Endodermal cell (in vitro differentiated cells): ENCODE measurements around the gene PRDM16. TPM values are rescaled to one million over a fixed set of nuclear protein-coding genes. Genes with fewer than 3 reads are reported as not detected.

Source experiments
- DNase-seq: peaks from one replicate; pipeline ENCODE4 v3.0.0-alpha.2; 2017
- H3K27ac ChIP-seq: 2 replicates; pipeline ENCODE4 v1.5.1; 2013; ENCODE audit warnings: mild to moderate bottlenecking, low read depth, low read length, moderate library complexity
- H3K27me3 ChIP-seq: 2 replicates; pipeline ENCODE4 v1.6.1; 2013; ENCODE audit warnings: mild to moderate bottlenecking, low read length, moderate library complexity; ENCODE audit not compliant: insufficient read depth, control insufficient read depth, poor library complexity, severe bottlenecking
- H3K36me3 ChIP-seq: 2 replicates; pipeline ENCODE4 v1.7.0; 2013; ENCODE audit warnings: mild to moderate bottlenecking, low read length, moderate library complexity; ENCODE audit not compliant: control insufficient read depth, insufficient read depth
- H3K4me1 ChIP-seq: one replicate; pipeline ENCODE4 v1.7.0; 2013; ENCODE audit warnings: low read length; ENCODE audit not compliant: control insufficient read depth, insufficient read depth
- H3K4me3 ChIP-seq: 2 replicates; pipeline ENCODE4 v1.5.1; 2013; ENCODE audit warnings: mild to moderate bottlenecking, low read length, moderate library complexity
- H3K9ac ChIP-seq: 2 replicates; pipeline ENCODE4 v1.6.1; 2013; ENCODE audit warnings: mild to moderate bottlenecking, low read length, moderate library complexity; ENCODE audit not compliant: poor library complexity, severe bottlenecking; ENCODE audit errors: extremely low read depth
- H3K9me3 ChIP-seq: 2 replicates; pipeline ENCODE4 v1.6.1; 2013; ENCODE audit warnings: mild to moderate bottlenecking, low read length, moderate library complexity; ENCODE audit not compliant: control insufficient read depth
- H3K27ac Mint-ChIP-seq: 2 replicates; pipeline ENCODE4 v1.8.0; 2020; ENCODE audit warnings: mixed read lengths
- H3K27me3 Mint-ChIP-seq: 2 replicates; pipeline ENCODE4 v1.8.0; 2021; ENCODE audit warnings: mild to moderate bottlenecking, mixed read lengths; ENCODE audit not compliant: insufficient read depth
- H3K36me3 Mint-ChIP-seq: 2 replicates; pipeline ENCODE4 v1.8.0; 2020; ENCODE audit warnings: low read depth, mixed read lengths
- H3K4me1 Mint-ChIP-seq: 2 replicates; pipeline ENCODE4 v1.8.0; 2020; ENCODE audit warnings: mixed read lengths
- H3K4me3 Mint-ChIP-seq: 2 replicates; pipeline ENCODE4 v1.8.0; 2020; ENCODE audit warnings: mild to moderate bottlenecking, moderate library complexity, mixed read lengths
- H3K9me3 Mint-ChIP-seq: 2 replicates; pipeline ENCODE4 v1.8.0; 2020; ENCODE audit warnings: mild to moderate bottlenecking, mixed read lengths
- WGBS, 2 experiments: methylation state at CpG; one replicate each; pipeline versions ENCODE4 v1.1.5 to v1.1.7; 2013; ENCODE audit warnings: missing lambda C conversion rate in 2 of 2, mixed read lengths in 1 of 2; ENCODE audit not compliant: insufficient coverage in 1 of 2, insufficient read length in 1 of 2; 5-methylcytosine and 5-hydroxymethylcytosine counted together
- total RNA-seq, 2 donors: library from RNA; stranded (reverse); fragmentation: NEBNext Ultra II Directional in 1 of 2; extraction: Animal tissue kit (Norgen Biotek cat#: 25700) in 1 of 2; gene quantifications; 2 replicates in 1 of 2; 3 replicates in 1 of 2; pipeline ENCODE4 v1.2.1, GENCODE V29; 2021
- TF ChIP-seq, protein P1 (sequence below): fragments of 200-600 bp; sonication (generic); conservative IDR thresholded peaks from 2 replicates; pipeline ENCODE4 v1.5.0; 2021; ENCODE audit warnings: antibody characterized with exemption, mild to moderate bottlenecking

The PRDM16 gene
- total RNA-seq, 2 donors from 2014 or later, result 2.1 to 4.0 TPM

DNA sequence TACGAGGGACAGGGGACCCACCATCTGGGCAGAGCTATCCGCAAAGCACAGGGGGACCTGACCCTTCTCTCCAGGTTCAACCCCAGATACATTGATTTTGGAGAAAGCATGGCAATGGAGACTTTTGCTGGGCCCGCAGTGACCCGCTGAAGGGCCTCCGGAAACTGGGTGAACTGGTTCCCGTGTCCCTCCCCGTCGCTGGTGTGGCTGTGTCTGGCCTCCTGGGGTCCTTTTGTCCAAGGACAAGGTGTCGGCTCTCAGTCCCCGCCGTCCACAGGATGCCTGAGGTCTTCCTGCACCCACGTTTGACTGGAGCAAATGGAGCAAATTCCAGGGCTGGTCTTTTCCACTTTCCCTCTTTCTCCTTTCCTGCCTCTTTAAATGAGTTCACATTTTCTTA lies 176.3 kb downstream of the PRDM16 start:
- Mint-ChIP-seq H3K9me3 (no peaks in the 10 kb centered on the region), H3K4me1 (peaks cover 25% of the 10 kb centered on the region), H3K27me3 (peaks cover 16% of the 10 kb centered on the region)

DNA sequence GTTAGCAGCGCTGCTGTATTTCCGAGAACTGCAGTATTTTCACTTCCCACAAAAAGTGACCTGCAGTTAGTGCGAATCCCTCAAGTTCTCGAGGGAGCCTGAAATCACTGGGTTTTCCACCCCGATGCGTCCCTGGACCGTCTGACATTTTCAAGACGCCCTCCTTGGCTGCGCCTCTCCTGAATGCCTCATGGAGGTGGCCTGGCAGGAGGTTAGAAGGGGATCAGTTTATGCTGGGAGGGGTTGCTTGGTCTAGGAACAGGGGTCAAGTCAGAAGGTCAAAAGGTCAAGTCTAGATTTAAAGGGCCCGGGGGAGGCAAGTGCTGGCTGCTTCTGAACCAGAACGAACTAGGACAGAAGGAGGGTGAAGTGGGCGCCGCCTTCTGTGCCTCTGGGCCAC lies 176.8 kb downstream of the PRDM16 start:
- Histone ChIP-seq H3K4me1 (peaks cover 8% of the 10 kb centered on the region), H3K9me3 (no peaks in the 10 kb centered on the region), H3K27me3 (peaks cover 22% of the 10 kb centered on the region), H3K27ac (no peak overlapping the region), H3K9ac (no peak overlapping the region), H3K4me3 (no peak overlapping the region), H3K36me3 (no peaks in the 10 kb centered on the region)
- Mint-ChIP-seq H3K4me1 (peaks cover 28% of the 10 kb centered on the region), H3K9me3 (no peaks in the 10 kb centered on the region), H3K36me3 (no peaks in the 10 kb centered on the region), H3K4me3 (no peak overlapping the region), H3K27ac (no peak overlapping the region), H3K27me3 (peaks cover 16% of the 10 kb centered on the region)
- DNase-seq, result no peak
- 92% methylated on average over 7 to 13 of the region's 13 CpGs for WGBS, 2 experiments
- TF ChIP-seq, protein P1, sequence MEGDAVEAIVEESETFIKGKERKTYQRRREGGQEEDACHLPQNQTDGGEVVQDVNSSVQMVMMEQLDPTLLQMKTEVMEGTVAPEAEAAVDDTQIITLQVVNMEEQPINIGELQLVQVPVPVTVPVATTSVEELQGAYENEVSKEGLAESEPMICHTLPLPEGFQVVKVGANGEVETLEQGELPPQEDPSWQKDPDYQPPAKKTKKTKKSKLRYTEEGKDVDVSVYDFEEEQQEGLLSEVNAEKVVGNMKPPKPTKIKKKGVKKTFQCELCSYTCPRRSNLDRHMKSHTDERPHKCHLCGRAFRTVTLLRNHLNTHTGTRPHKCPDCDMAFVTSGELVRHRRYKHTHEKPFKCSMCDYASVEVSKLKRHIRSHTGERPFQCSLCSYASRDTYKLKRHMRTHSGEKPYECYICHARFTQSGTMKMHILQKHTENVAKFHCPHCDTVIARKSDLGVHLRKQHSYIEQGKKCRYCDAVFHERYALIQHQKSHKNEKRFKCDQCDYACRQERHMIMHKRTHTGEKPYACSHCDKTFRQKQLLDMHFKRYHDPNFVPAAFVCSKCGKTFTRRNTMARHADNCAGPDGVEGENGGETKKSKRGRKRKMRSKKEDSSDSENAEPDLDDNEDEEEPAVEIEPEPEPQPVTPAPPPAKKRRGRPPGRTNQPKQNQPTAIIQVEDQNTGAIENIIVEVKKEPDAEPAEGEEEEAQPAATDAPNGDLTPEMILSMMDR, result no peak

More for the DNA sequence above, 176.3 kb downstream of the PRDM16 start:
- Histone ChIP-seq H3K36me3 (no peaks in the 10 kb centered on the region), H3K27me3 (peaks cover 22% of the 10 kb centered on the region), H3K27ac (no peak overlapping the region), H3K9me3 (no peaks in the 10 kb centered on the region), H3K4me1 (peaks cover 4% of the 10 kb centered on the region), H3K4me3 (no peak overlapping the region), H3K9ac (no peak overlapping the region)
- H3K36me3 Mint-ChIP-seq, result no peaks in the 10 kb centered on the region
- WGBS, 2 experiments, result 83 to 84% methylated on average over 8 to 12 of the region's 12 CpGs
- H3K27ac Mint-ChIP-seq, result no peak overlapping the region
- TF ChIP-seq, protein P1, result no peak
- no peak for DNase-seq
- no peak overlapping the region for H3K4me3 Mint-ChIP-seq

DNA sequence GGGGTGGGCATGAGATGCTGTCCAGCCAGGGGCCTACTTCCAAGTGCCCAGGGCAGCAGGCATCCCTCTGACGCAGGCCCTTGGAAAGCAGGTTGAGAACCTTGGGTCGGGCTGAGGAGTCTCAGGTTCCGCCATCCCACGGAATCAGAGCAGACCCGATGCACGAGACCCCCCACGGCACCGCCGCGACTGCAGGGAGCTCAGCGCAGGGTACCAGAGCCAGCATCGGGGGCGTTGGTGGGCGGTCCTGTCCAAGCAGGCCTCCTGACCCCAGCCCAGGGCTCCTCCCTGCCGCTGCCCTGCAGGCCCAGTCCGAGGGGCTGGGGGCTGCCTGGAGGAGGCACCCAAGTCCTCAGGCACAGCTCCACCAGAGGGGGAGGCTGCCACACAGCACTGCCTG lies 177.2 kb downstream of the PRDM16 start:
- peaks cover 8% of the 10 kb centered on the region for H3K4me1 ChIP-seq
- H3K36me3 Mint-ChIP-seq, result no peaks in the 10 kb centered on the region
- no peak overlapping the region for H3K4me3 ChIP-seq
- peaks cover 16% of the 10 kb centered on the region for H3K27me3 Mint-ChIP-seq
- TF ChIP-seq, protein P1, result no peak
- H3K27ac Mint-ChIP-seq, result no peak overlapping the region
- 93 to 100% methylated on average over 6 to 16 of the region's 16 CpGs for WGBS, 2 experiments
- no peak overlapping the region for H3K4me3 Mint-ChIP-seq
- no peak overlapping the region for H3K27ac ChIP-seq
- H3K9me3 Mint-ChIP-seq, result no peaks in the 10 kb centered on the region
- H3K27me3 ChIP-seq, result peaks cover 22% of the 10 kb centered on the region
- no peak overlapping the region for H3K9ac ChIP-seq
- H3K36me3 ChIP-seq, result no peaks in the 10 kb centered on the region
- peaks cover 32% of the 10 kb centered on the region for H3K4me1 Mint-ChIP-seq
- H3K9me3 ChIP-seq, result no peaks in the 10 kb centered on the region
- no peak for DNase-seq
